ENCODE data around the gene PNPLA5. TPM values are rescaled to one million over a fixed set of nuclear protein-coding genes. Genes with fewer than 3 reads are reported as not detected.

The PNPLA5 gene
- total RNA-seq, 1 donor from 2014 or later = not detected

DNA sequence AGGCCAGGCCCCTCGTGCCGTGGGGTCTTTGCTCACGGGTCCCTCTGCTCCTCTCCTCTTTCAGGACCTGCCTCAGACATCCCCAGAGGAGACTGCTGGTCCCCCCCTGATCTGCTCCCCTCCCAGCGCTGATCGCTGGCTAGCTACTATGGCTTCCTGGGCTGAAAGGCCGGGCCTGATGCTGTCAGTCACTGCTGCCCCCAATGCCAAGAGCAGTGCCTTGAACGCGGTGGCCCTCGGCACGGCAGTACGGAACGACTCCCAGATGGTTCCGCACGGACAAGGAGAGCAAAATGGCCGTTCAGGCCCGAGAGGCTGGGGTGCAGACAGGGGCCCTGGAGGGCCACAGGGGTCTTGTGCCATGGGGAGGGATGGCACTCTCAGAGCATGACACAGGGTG lies 51.0 kb downstream of the PNPLA5 start:
- H3K4me1 ChIP-seq (ENCODE audit: control insufficient read depth in 3 of 3, insufficient read depth in 3 of 3, low read length in 3 of 3) = no peaks in the 10 kb centered on the region
- no peak overlapping the region for H3K27ac ChIP-seq (ENCODE audit: low read depth, low read length)

DNA sequence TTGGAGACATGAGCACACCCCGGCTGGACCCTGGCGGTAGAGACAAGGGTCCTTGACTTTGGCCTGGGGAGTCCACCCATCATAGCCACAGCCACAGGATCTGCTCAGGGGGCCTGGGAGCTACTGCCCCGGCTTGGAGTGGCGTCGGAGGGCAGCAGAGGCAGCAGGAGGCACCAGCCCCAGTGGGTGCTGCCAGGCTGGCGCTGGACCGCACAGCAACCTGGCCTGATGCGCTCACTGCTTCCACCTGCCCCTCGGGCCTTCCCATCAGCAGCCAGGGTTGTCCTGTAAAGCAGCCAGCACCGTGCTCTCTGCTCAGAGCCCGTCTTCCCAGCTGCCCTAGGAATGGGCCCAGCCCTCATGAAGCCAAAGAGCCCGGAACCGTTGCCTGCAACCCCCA lies 51.4 kb downstream of the PNPLA5 start:
- H3K27me3 ChIP-seq (ENCODE audit: control insufficient read depth in 3 of 3, insufficient read depth in 3 of 3, low read length in 3 of 3) = peaks cover 15 to 35% (median 24%) of the 10 kb centered on the region in 3 donors
- H3K9ac ChIP-seq (ENCODE audit: low read depth in 1 of 3, low read length in 3 of 3) = no peak overlapping the region
- H3K4me3 ChIP-seq (ENCODE audit: low read length in 3 of 3) = no peak overlapping the region
- no peaks in the 10 kb centered on the region for H3K36me3 ChIP-seq (ENCODE audit: control insufficient read depth in 3 of 3, insufficient read depth in 3 of 3, low read length in 3 of 3)
- H3K9me3 ChIP-seq (ENCODE audit: control insufficient read depth in 3 of 3, low read length in 3 of 3) = no peaks in the 10 kb centered on the region
- no peak overlapping the region for H3K27ac ChIP-seq (ENCODE audit: low read depth, low read length)
- H3K4me1 ChIP-seq (ENCODE audit: control insufficient read depth in 3 of 3, insufficient read depth in 3 of 3, low read length in 3 of 3) = no peaks in the 10 kb centered on the region

More for the DNA sequence above, 51.0 kb downstream of the PNPLA5 start:
- no peaks in the 10 kb centered on the region for H3K9me3 ChIP-seq (ENCODE audit: control insufficient read depth in 3 of 3, low read length in 3 of 3)
- H3K27me3 ChIP-seq (ENCODE audit: control insufficient read depth in 3 of 3, insufficient read depth in 3 of 3, low read length in 3 of 3) = peaks cover 11 to 31% (median 20%) of the 10 kb centered on the region in 3 donors
- H3K36me3 ChIP-seq (ENCODE audit: control insufficient read depth in 3 of 3, insufficient read depth in 3 of 3, low read length in 3 of 3) = no peaks in the 10 kb centered on the region
- H3K9ac ChIP-seq (ENCODE audit: low read depth in 1 of 3, low read length in 3 of 3) = no peak overlapping the region
- no peak overlapping the region for H3K4me3 ChIP-seq (ENCODE audit: low read length in 3 of 3)

DNA sequence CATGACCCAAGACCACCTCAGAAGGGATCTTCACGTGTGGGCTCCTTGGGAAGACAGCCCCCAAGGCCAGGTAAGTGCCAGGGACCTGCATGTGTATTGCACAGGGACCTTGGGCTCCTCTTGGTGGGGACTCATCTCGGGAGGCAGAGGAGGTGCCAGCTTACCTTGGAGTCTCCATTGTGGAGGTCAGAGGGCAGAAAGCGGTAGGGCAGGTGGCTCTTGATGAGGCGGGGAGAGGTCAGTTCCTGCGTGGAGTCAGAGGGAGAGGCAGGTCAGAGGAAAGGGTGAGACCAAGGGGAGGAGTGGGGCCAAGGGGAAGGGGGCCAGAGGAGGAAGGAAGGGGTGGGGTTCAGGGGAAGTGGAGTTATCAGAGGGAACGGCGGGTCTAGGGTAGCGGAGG lies 52.0 kb downstream of the PNPLA5 start:
- Histone ChIP-seq H3K9ac (ENCODE audit: low read depth in 1 of 3, low read length in 3 of 3) (no peak overlapping the region), H3K9me3 (ENCODE audit: control insufficient read depth in 3 of 3, low read length in 3 of 3) (no peaks in the 10 kb centered on the region), H3K27ac (ENCODE audit: low read depth, low read length) (no peak overlapping the region), H3K4me3 (ENCODE audit: low read length in 3 of 3) (no peak overlapping the region), H3K36me3 (ENCODE audit: control insufficient read depth in 3 of 3, insufficient read depth in 3 of 3, low read length in 3 of 3) (no peaks in the 10 kb centered on the region), H3K27me3 (ENCODE audit: control insufficient read depth in 3 of 3, insufficient read depth in 3 of 3, low read length in 3 of 3) (peaks cover 15 to 36% (median 26%) of the 10 kb centered on the region in 3 donors), H3K4me1 (ENCODE audit: control insufficient read depth in 3 of 3, insufficient read depth in 3 of 3, low read length in 3 of 3) (no peaks in the 10 kb centered on the region)

DNA sequence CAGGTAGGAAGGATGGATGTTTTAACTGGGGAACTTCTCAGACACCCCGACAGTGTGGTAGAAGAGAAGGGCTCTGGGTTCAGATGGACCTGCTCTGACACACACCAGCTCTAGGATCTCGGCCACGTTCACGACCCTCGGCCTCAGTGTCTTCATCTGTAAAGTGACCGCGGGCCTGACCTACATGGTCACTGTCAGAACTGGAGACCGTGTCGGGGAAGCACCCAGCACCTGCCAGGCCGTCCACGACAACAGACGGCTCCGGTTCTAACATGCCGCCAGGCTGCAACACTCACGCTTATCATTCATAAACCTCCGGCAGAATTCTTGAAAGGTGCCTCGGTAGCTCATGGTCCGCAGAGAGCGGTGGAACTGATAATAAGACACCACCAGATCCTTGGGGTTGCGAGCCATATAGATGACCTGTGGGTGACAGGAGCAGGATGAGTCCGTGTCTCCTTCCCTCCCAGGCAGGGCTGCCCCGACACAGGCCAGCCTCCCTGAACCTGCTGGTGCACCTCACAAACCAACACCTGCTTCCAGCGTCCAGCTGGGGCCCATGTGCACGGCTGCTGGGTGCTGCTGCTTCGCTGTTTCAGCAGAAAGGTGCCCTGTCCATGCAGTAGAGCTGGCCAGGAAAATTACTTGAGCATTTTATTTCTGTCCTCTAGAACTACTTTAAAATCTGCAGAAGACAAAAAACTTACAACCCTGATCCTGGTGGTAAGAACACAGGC lies 53.1 kb downstream of the PNPLA5 start:
- no peaks in the 10 kb centered on the region for H3K36me3 ChIP-seq (ENCODE audit: control insufficient read depth in 3 of 3, insufficient read depth in 3 of 3, low read length in 3 of 3)
- H3K27ac ChIP-seq (ENCODE audit: low read depth, low read length) = no peak overlapping the region
- peaks cover 9 to 36% (median 26%) of the 10 kb centered on the region in 3 donors for H3K27me3 ChIP-seq (ENCODE audit: control insufficient read depth in 3 of 3, insufficient read depth in 3 of 3, low read length in 3 of 3)
- H3K4me1 ChIP-seq (ENCODE audit: control insufficient read depth in 3 of 3, insufficient read depth in 3 of 3, low read length in 3 of 3) = no peaks in the 10 kb centered on the region
- H3K9ac ChIP-seq (ENCODE audit: low read depth in 1 of 3, low read length in 3 of 3) = no peak overlapping the region
- no peak overlapping the region for H3K4me3 ChIP-seq (ENCODE audit: low read length in 3 of 3)
- no peaks in the 10 kb centered on the region for H3K9me3 ChIP-seq (ENCODE audit: control insufficient read depth in 3 of 3, low read length in 3 of 3)

DNA sequence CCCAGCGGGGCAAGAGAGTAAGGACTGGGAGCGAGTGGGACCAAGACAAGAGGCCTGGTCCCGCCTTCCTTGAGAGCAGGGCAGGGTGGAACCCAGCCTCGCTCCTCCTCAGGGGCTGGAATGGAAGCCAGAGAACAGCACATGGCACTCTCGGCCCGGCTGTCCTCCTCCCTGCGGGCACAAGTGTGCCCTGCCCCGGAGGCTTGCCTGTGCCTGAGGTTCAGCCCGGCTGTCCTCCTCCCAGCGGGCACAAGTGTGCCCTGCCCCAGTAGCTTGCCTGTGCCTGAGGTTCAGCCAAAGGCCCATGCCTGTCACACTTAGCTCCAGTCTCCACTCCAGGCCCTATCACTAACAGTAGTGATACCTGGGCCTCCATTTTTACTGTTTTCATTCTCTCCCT lies 53.7 kb downstream of the PNPLA5 start:
- H3K4me3 ChIP-seq (ENCODE audit: low read length in 3 of 3) = no peak overlapping the region
- H3K36me3 ChIP-seq (ENCODE audit: control insufficient read depth in 3 of 3, insufficient read depth in 3 of 3, low read length in 3 of 3) = no peaks in the 10 kb centered on the region
- no peak overlapping the region for H3K9ac ChIP-seq (ENCODE audit: low read depth in 1 of 3, low read length in 3 of 3)
- H3K27me3 ChIP-seq (ENCODE audit: control insufficient read depth in 3 of 3, insufficient read depth in 3 of 3, low read length in 3 of 3) = peaks cover 13 to 37% (median 26%) of the 10 kb centered on the region in 3 donors
- H3K9me3 ChIP-seq (ENCODE audit: control insufficient read depth in 3 of 3, low read length in 3 of 3) = no peaks in the 10 kb centered on the region
- no peak overlapping the region for H3K27ac ChIP-seq (ENCODE audit: low read depth, low read length)
- H3K4me1 ChIP-seq (ENCODE audit: control insufficient read depth in 3 of 3, insufficient read depth in 3 of 3, low read length in 3 of 3) = no peaks in the 10 kb centered on the region

DNA sequence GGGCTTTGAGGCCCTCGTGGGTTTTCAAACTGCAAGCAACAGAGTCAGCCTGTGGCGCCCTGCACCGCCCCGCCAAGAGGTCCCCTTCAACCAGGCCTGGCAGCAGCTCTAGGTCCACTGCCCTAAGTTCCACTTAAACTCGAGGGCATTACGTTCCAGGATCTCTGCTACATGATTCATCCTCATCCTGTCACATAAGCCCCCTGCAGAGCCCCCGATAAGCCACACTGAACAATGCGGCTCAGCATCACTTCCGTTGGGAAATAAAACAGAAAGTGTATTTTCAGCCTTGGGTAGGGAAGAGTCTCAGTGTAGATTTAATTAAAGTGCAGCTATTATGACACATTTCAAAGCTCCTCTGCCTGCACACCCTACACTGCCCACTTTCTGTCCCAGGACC lies 54.1 kb downstream of the PNPLA5 start:
- Histone ChIP-seq H3K27me3 (ENCODE audit: control insufficient read depth in 3 of 3, insufficient read depth in 3 of 3, low read length in 3 of 3) (peaks cover 18 to 42% (median 31%) of the 10 kb centered on the region in 3 donors), H3K36me3 (ENCODE audit: control insufficient read depth in 3 of 3, insufficient read depth in 3 of 3, low read length in 3 of 3) (no peaks in the 10 kb centered on the region), H3K27ac (ENCODE audit: low read depth, low read length) (no peak overlapping the region), H3K9me3 (ENCODE audit: control insufficient read depth in 3 of 3, low read length in 3 of 3) (no peaks in the 10 kb centered on the region), H3K9ac (ENCODE audit: low read depth in 1 of 3, low read length in 3 of 3) (no peak overlapping the region), H3K4me1 (ENCODE audit: control insufficient read depth in 3 of 3, insufficient read depth in 3 of 3, low read length in 3 of 3) (no peaks in the 10 kb centered on the region), H3K4me3 (ENCODE audit: low read length in 3 of 3) (no peak overlapping the region)

DNA sequence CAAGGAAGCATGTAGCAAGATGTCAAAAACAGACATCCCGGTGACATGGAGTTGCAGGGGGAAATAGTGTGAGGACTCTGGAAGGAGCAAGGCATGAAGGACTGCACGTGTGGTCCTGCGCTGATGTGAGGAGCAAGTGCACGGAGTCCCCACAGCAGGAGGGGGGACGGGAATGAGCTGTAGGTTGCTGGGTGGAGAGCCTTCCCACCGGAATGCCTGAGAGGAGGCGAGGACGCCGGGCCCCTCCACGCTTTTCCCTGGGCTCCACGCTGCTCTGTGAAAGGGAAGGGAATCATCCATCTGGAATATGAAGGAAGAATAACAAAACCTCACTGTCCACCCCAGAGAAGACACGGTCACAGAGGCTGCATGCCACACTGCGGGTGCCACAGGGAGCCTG lies 56.1 kb downstream of the PNPLA5 start:
- no peaks in the 10 kb centered on the region for H3K4me1 ChIP-seq (ENCODE audit: control insufficient read depth in 3 of 3, insufficient read depth in 3 of 3, low read length in 3 of 3)
- H3K9ac ChIP-seq (ENCODE audit: low read depth in 1 of 3, low read length in 3 of 3) = no peak overlapping the region
- H3K36me3 ChIP-seq (ENCODE audit: control insufficient read depth in 3 of 3, insufficient read depth in 3 of 3, low read length in 3 of 3) = no peaks in the 10 kb centered on the region
- no peak overlapping the region for H3K27ac ChIP-seq (ENCODE audit: low read depth, low read length)
- H3K27me3 ChIP-seq (ENCODE audit: control insufficient read depth in 3 of 3, insufficient read depth in 3 of 3, low read length in 3 of 3) = peaks cover 21 to 35% (median 33%) of the 10 kb centered on the region in 3 donors
- no peaks in the 10 kb centered on the region for H3K9me3 ChIP-seq (ENCODE audit: control insufficient read depth in 3 of 3, low read length in 3 of 3)
- no peak overlapping the region for H3K4me3 ChIP-seq (ENCODE audit: low read length in 3 of 3)

DNA sequence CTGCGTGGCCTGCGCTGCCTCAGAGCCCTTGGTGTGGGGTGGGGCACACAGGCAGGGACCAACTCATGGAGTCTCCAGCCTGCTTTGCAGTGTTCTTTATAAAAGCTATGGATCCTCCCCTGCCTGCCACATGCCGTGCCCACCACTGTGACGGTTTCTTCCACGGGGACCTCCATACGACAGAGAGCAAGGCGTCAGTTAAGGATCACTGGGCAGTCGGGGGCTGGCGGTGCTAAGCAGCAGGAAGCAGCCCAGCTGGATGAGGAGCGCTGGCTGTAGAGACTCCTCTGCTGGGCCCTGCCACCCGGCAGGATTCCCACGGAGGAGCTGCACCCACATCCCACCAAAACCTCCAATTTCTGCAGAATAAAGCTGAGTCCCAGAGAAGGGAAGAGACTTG lies 56.6 kb downstream of the PNPLA5 start:
- H3K9me3 ChIP-seq (ENCODE audit: control insufficient read depth in 3 of 3, low read length in 3 of 3) = no peaks in the 10 kb centered on the region
- H3K4me1 ChIP-seq (ENCODE audit: control insufficient read depth in 3 of 3, insufficient read depth in 3 of 3, low read length in 3 of 3) = peaks cover 4 to 6% (median 4%) of the 10 kb centered on the region in 3 donors
- H3K27me3 ChIP-seq (ENCODE audit: control insufficient read depth in 3 of 3, insufficient read depth in 3 of 3, low read length in 3 of 3) = peaks cover 21 to 34% (median 31%) of the 10 kb centered on the region in 3 donors
- no peak overlapping the region for H3K9ac ChIP-seq (ENCODE audit: low read depth in 1 of 3, low read length in 3 of 3)
- H3K4me3 ChIP-seq (ENCODE audit: low read length in 3 of 3) = no peak overlapping the region
- no peaks in the 10 kb centered on the region for H3K36me3 ChIP-seq (ENCODE audit: control insufficient read depth in 3 of 3, insufficient read depth in 3 of 3, low read length in 3 of 3)
- H3K27ac ChIP-seq (ENCODE audit: low read depth, low read length) = no peak overlapping the region

DNA sequence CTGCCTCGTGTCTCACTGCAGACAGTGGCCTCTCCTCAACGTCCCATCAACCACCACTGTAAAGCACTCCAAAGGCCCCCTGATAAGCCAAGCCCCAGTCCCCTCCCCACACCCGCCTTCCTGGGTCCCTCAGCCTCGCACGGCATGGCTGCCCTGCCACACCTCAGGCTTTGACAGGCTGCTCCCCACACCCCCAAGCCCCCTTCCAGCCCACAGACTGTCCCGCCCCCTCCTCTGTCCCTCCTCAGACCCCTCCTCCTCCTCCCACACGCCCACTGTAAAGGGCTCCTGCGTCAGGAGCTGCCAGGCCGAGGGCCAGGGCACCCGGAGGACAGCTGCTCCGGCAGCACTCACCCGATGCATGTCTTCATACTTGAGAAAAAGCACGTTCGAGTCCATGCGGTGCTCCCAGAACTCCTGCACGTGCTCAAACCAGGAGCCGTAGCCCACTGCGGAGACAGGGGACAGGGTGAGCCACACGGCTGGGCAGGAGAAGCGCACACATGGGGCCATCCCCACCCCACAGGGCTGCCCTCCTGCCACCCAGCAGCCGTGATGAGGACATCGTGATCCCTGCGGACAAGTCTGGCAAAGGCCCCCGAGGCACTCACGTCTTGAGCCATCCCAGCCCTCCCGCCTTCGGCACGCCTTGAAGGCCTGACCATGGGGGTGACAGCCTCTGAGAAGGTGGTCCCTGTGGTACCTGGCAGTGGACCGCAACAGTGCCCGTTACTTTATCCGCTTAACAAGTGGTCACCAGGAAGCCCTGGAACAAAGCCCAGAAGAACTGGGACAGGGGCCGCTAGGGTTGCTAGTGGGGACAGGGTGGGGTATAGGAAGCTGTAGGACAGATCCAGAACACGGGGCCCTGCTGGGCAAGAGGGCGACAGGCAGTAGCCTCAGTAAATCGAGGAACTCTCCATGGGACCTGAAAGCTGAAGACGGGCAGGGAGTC lies 58.2 kb downstream of the PNPLA5 start:
- Histone ChIP-seq H3K4me1 (ENCODE audit: control insufficient read depth in 3 of 3, insufficient read depth in 3 of 3, low read length in 3 of 3) (peaks cover 18 to 21% (median 20%) of the 10 kb centered on the region in 3 donors), H3K36me3 (ENCODE audit: control insufficient read depth in 3 of 3, insufficient read depth in 3 of 3, low read length in 3 of 3) (no peaks in the 10 kb centered on the region), H3K27ac (ENCODE audit: low read depth, low read length) (no peak overlapping the region), H3K9ac (ENCODE audit: low read depth in 1 of 3, low read length in 3 of 3) (no peak overlapping the region), H3K9me3 (ENCODE audit: control insufficient read depth in 3 of 3, low read length in 3 of 3) (no peaks in the 10 kb centered on the region), H3K4me3 (ENCODE audit: low read length in 3 of 3) (no peak overlapping the region), H3K27me3 (ENCODE audit: control insufficient read depth in 3 of 3, insufficient read depth in 3 of 3, low read length in 3 of 3) (peaks cover 21 to 36% (median 31%) of the 10 kb centered on the region in 3 donors)

Measured in skeletal muscle tissue (tissue), 4 donors.